ENCODE data around the gene GPR155.
"Not testable (repeated sequence)": the region's sequence is repeated elsewhere in the genome, so short reads cannot be mapped to it uniquely, and the experiment has no call there.

Gene GPR155

GRCh38 chr2:174491947-174492346 is 5.1 kb upstream of the GPR155 start:
- DNase-seq: no peak

- no peak for DNase-seq
Observed at GRCh38 chr2:174490051-174490450, 3.2 kb upstream of the GPR155 start.

GRCh38 chr2:174489520-174489919 is 2.7 kb upstream of the GPR155 start:
- DNase-seq: not testable (repeated sequence)

GRCh38 chr2:174487820-174488162 is 962 bp upstream of the GPR155 start:
- no peak for DNase-seq

GRCh38 chr2:174487108-174487819 is 435 bp upstream of the GPR155 start:
- peak; percentile 99 for DNase-seq

GRCh38 chr2:174485788-174486562 is 854 bp downstream of the GPR155 start:
- DNase-seq: no peak

GRCh38 chr2:174485045-174485444 is 1.8 kb downstream of the GPR155 start:
- DNase-seq: not testable (repeated sequence)

GRCh38 chr2:174484573-174484972 is 2.3 kb downstream of the GPR155 start:
- DNase-seq: no peak

GRCh38 chr2:174482854-174483253 is 4.0 kb downstream of the GPR155 start:
- DNase-seq: no peak

- DNase-seq: no peak
Observed at GRCh38 chr2:174477759-174478158, 9.1 kb downstream of the GPR155 start.

GRCh38 chr2:174473796-174474195 is 13.0 kb downstream of the GPR155 start:
- no peak for DNase-seq

- DNase-seq: no peak
Observed at GRCh38 chr2:174465327-174465726, 21.5 kb downstream of the GPR155 start.

GRCh38 chr2:174461221-174461620 is 25.6 kb downstream of the GPR155 start:
- DNase-seq: no peak

GRCh38 chr2:174454566-174454965 is 32.3 kb downstream of the GPR155 start:
- DNase-seq: no peak

GRCh38 chr2:174450021-174450816 is 36.6 kb downstream of the GPR155 start:
- no peak for DNase-seq

GRCh38 chr2:174449033-174449432 is 37.8 kb downstream of the GPR155 start:
- DNase-seq: no peak

GRCh38 chr2:174446531-174446930 is 40.3 kb downstream of the GPR155 start:
- no peak for DNase-seq

- DNase-seq: no peak
Observed at GRCh38 chr2:174445248-174445647, 41.6 kb downstream of the GPR155 start.

GRCh38 chr2:174444761-174445160 is 42.1 kb downstream of the GPR155 start:
- no peak for DNase-seq

GRCh38 chr2:174442546-174443510 is 44.0 kb downstream of the GPR155 start:
- no peak for DNase-seq

GRCh38 chr2:174439950-174440349 is 46.9 kb downstream of the GPR155 start:
- no peak for DNase-seq

- DNase-seq: no peak
Observed at GRCh38 chr2:174439323-174439722, 47.5 kb downstream of the GPR155 start.

All from NK-92 treated with Interleukin-12 subunit alpha and Interleukin-12 subunit beta, amount 100 ng/mL, for 24 hours (cell line).